Measurements from ENCODE around the gene GRIN2C.

DNA sequence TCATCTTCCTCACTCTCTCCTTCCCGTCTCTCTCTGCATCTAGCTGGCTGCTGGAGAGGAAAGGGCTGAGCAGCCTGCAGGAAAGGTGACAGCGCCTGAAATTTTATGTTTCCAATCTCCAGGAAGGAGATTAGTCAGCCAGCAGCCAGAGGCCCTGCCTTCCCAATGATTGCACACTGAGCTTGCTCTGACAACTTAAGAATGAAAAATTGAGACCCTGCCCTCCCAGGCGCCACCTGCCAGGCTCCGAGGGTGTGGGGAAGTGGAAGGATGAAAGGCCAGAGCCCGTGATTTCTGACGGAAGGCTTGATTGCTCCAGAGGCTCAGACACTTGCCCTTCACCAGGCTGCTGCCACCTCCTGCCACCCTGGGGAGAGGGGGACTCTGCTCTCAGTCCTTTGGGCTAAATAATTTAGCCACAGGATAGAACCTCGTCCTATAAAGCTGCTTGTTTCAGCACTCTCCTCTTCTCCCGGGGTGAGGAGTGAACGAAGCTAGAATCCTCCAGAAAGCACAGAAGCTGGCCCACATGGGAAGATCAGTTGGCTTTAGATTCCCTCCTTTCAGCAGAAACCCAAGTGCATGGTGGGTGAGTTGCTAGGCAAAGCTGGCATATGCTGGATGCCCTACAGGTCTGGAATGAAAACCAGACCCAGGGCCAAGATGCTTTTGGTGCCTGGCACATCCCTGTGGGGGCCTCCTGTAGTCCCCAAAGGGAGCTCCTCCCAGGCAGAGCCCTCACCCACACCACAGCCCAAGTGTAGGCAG, 33.5 kb downstream of the GRIN2C start:
- no peak for TF ChIP-seq EZH2 (IDR thresholded peaks at IDR 0.05; ENCODE audit: borderline replicate concordance, low read length)
- TF ChIP-seq, protein P1, sequence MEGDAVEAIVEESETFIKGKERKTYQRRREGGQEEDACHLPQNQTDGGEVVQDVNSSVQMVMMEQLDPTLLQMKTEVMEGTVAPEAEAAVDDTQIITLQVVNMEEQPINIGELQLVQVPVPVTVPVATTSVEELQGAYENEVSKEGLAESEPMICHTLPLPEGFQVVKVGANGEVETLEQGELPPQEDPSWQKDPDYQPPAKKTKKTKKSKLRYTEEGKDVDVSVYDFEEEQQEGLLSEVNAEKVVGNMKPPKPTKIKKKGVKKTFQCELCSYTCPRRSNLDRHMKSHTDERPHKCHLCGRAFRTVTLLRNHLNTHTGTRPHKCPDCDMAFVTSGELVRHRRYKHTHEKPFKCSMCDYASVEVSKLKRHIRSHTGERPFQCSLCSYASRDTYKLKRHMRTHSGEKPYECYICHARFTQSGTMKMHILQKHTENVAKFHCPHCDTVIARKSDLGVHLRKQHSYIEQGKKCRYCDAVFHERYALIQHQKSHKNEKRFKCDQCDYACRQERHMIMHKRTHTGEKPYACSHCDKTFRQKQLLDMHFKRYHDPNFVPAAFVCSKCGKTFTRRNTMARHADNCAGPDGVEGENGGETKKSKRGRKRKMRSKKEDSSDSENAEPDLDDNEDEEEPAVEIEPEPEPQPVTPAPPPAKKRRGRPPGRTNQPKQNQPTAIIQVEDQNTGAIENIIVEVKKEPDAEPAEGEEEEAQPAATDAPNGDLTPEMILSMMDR (IDR thresholded peaks at IDR 0.05; ENCODE audit: low read length): no peak

Data from OCI-LY1 (cell line).